Transverse colon (tissue), 3 donors: ENCODE results near the gene NEK1.

ENCODE experiments used
- CTCF ChIP-seq, 5 experiments: fragments of 200-600 bp in 3 of 5; fragments of 450-650 bp in 2 of 5; sonication (generic) in 3 of 5; IDR thresholded peaks; 1 replicate in 2 of 5; 2 replicates in 3 of 5; pipeline ENCODE4 v1.5.1; 2016 to 2017; ENCODE audit warnings: antibody characterized with exemption in 5 of 5, inconsistent platforms in 3 of 5, mild to moderate bottlenecking in 2 of 5, moderate library complexity in 1 of 5
- POLR2A ChIP-seq: fragments of 450-650 bp; IDR thresholded peaks from one replicate; pipeline ENCODE4 v1.6.1; 2016; ENCODE audit warnings: antibody characterized with exemption, mild to moderate bottlenecking, moderate library complexity

- TF ChIP-seq CTCF (IDR thresholded peaks at IDR 0.05): no peak
- no peak for TF ChIP-seq POLR2A
Measured at GRCh38 chr4:169649545-169650226, 37.3 kb upstream of the NEK1 start.
